ENCODE results near the gene ADGRB2. TPM values are rescaled to one million over a fixed set of nuclear protein-coding genes. Genes with fewer than 3 reads are reported as not detected.

Gene ADGRB2
- total RNA-seq, 4 donors from 2014 or later: 2.4 to 14.3 (median 9.8) TPM

DNA sequence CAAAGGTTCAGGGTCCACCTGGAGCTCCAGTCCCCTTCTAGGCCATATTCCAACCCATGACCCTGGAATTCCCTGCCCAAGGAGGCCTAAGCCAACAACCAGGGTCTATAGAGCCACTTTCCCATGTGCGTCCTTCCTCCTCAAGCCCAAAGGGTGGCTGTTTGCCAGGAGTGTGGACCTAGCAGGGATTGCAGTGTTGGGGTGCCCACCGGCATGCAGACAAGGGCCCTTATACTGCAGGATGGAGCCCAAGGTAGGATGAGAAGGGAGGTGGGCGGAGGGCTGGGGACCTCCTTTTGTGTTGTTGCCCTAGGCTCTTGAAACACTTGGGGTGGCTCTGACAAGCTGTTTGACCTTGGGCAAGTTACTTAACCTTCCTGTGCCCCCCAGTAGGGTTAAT lies 19.7 kb upstream of the ADGRB2 start:
- 68 to 78% methylated on average over 3 of the region's 3 CpGs for WGBS, 2 donors
- no peak for DNase-seq

DNA sequence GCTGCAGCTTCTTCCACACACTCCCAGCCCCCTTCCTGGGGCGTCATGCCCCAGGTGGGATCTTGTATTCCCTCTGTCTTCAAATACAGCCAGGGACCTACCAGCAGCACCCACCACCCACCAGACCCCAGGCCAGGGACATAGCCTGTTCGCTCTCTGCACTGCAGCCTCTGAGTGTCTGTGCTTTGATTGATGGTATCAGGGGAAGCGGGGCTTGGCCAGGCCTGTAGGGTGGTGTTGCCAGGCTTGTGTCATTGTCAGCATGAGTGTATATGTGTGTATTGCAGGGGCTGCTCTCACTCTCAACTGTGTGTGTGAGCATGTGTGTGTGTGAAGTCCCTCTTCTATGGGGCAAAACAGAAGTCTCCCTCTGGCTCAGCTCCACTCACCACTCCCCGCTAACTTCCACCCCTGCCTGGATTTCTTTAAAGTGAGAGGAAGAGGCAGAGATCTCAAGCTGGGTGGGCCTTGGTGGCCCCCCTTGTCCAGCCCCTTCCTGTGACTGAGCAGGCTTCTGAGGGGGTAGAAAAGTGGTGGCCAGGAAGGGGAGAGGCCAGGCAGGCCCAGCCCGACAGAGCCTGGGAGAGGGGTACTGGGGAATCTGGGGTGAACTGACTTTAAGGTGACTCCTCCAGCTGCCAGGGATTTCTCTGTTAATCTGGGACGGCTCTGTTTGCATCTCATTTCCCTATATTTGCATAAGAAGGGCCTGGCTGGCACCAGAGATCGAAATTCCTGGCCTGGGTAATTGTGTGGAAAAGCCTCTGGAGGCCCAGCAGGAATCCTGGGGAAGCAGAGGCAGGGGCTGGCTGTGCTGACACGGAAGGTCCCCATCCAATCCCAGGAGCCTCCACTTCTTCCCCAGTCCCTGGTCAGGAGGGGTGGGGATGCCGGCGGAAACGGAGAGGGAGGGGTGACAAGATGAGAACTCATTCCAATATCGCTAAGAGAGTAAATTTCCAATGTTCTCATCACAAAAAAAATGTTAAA lies 18.6 kb upstream of the ADGRB2 start:
- TF ChIP-seq, protein P1, sequence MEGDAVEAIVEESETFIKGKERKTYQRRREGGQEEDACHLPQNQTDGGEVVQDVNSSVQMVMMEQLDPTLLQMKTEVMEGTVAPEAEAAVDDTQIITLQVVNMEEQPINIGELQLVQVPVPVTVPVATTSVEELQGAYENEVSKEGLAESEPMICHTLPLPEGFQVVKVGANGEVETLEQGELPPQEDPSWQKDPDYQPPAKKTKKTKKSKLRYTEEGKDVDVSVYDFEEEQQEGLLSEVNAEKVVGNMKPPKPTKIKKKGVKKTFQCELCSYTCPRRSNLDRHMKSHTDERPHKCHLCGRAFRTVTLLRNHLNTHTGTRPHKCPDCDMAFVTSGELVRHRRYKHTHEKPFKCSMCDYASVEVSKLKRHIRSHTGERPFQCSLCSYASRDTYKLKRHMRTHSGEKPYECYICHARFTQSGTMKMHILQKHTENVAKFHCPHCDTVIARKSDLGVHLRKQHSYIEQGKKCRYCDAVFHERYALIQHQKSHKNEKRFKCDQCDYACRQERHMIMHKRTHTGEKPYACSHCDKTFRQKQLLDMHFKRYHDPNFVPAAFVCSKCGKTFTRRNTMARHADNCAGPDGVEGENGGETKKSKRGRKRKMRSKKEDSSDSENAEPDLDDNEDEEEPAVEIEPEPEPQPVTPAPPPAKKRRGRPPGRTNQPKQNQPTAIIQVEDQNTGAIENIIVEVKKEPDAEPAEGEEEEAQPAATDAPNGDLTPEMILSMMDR (IDR thresholded peaks at IDR 0.05): no peak
- TF ChIP-seq POLR2A (IDR thresholded peaks at IDR 0.05): no peak
- 61 to 63% methylated on average over 12 of the region's 12 CpGs for WGBS, 2 donors
- H3K36me3 ChIP-seq: no peaks in the 10 kb centered on the region
- H3K4me3 ChIP-seq (replicated peaks in 1 of 3): no peak overlapping the region
- peak in 1 of 2 donors; percentile 1 for DNase-seq
- H3K4me1 ChIP-seq: no peaks in the 10 kb centered on the region
- H3K27ac ChIP-seq: no peak overlapping the region
- H3K9me3 ChIP-seq: no peaks in the 10 kb centered on the region
- intact Hi-C loops (cut with DNase I): no loop called here
- H3K27me3 ChIP-seq: no peaks in the 10 kb centered on the region

More for the DNA sequence above, 19.7 kb upstream of the ADGRB2 start:
- intact Hi-C loops (cut with DNase I): no loop called here
- Histone ChIP-seq H3K4me1 (peaks cover 0 to 3% of the 10 kb centered on the region in 2 donors), H3K36me3 (no peaks in the 10 kb centered on the region), H3K27me3 (no peaks in the 10 kb centered on the region), H3K4me3 (replicated peaks in 1 of 3) (no peak overlapping the region), H3K27ac (no peak overlapping the region), H3K9me3 (no peaks in the 10 kb centered on the region)
- TF ChIP-seq, protein P1 (IDR thresholded peaks at IDR 0.05): no peak
- TF ChIP-seq POLR2A (IDR thresholded peaks at IDR 0.05): no peak

DNA sequence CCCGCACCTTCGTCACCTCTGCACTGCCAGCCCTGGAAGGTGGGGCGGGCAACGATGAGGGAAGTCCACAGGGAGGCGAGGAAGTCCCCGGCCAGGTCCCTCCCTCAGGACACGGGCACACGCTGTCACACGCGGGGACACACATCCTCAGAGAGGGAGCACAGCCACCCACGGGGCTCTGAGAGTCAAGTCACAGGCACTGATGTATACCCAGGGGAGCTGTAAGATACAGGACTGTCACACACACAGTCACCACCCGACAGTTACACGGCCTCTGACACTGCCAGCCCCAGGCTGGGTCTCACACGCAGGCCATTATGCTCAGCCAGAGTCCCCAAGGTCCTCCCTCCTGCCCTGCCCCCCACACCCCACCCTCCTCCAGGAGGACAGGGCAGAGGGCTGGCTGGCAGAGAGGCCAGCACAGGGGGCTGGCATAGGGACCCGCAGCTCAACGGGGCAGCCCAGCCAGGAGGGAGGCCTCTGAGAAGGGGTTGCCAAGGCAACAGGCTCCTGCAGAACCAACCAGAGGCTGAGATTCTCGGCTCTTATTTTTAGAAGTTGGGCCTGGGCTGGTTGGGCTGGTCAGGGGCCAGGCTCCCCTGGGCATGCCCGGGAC lies 17.7 kb upstream of the ADGRB2 start:
- Histone ChIP-seq H3K27me3 (no peaks in the 10 kb centered on the region), H3K27ac (no peak overlapping the region), H3K4me3 (replicated peaks in 1 of 3) (no peak overlapping the region), H3K36me3 (no peaks in the 10 kb centered on the region), H3K4me1 (no peaks in the 10 kb centered on the region), H3K9me3 (no peaks in the 10 kb centered on the region)
- DNase-seq: no peak
- intact Hi-C loops (cut with DNase I): no loop called here
- TF ChIP-seq, protein P1 (IDR thresholded peaks at IDR 0.05): no peak
- no peak for TF ChIP-seq POLR2A (IDR thresholded peaks at IDR 0.05)
- 59 to 73% methylated on average over 7 to 14 of the region's 18 CpGs for WGBS, 2 donors

DNA sequence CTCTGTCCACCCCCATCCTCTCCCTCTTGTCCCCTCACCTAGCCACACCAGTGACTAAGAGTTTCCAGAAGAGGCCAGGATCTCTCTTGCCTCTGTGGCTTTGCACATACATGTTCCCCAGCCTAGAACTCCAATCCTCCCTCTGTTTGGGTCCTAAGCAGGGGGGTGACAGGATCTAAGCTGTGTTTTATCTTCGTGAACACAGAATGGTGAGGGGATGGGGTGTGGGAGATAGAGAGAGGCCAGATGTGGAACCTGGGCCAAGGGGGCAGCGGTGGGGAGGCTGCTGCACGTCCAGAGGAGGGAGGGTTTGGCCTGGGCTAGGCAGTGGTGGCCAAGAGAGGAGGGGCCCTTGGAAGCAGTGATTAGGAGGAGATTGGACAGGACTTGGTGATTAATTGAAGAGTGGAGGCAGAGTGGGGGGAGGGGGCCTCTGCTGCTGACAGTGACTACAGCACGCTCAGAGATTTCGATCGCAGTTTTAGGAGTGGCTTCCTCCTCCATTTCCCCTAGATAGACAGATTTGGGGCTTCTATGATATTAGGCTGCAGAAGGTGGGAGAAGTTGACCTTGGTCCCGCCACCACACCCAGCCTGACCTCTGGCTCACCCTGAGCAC lies 17.1 kb upstream of the ADGRB2 start:
- Histone ChIP-seq H3K4me3 (replicated peaks in 1 of 3) (no peak overlapping the region), H3K27me3 (no peaks in the 10 kb centered on the region), H3K27ac (no peak overlapping the region), H3K4me1 (no peaks in the 10 kb centered on the region), H3K9me3 (no peaks in the 10 kb centered on the region), H3K36me3 (no peaks in the 10 kb centered on the region)
- TF ChIP-seq POLR2A (IDR thresholded peaks at IDR 0.05): no peak
- TF ChIP-seq, protein P1 (IDR thresholded peaks at IDR 0.05): no peak
- no peak for DNase-seq
- intact Hi-C loops (cut with DNase I): no loop called here
- WGBS, 2 donors: 63 to 68% methylated on average over 7 of the region's 7 CpGs
